C4-2B (cell line): ENCODE measurements around the gene STC2.

ENCODE experiments used
- H3K27ac ChIP-seq: fragments of 450-650 bp; 2 replicates; pipeline ENCODE4 v1.5.1; 2017
- CTCF ChIP-seq: fragments of 450-650 bp; conservative IDR thresholded peaks from 2 replicates; pipeline ENCODE4 v1.5.1; 2017; ENCODE audit warnings: mild to moderate bottlenecking
- ZFX ChIP-seq: fragments of 450-650 bp; IDR thresholded peaks from 2 replicates; pipeline ENCODE4 v1.6.1; 2017

STC2 gene

GRCh38 chr5:173331956-173332479 lies 3.8 kb upstream of the STC2 start:
- peak overlapping the region; percentile 97 for H3K27ac ChIP-seq
- TF ChIP-seq ZFX (no peak), CTCF (peak; percentile 96)

GRCh38 chr5:173331287-173331686 lies 3.1 kb upstream of the STC2 start:
- no peak for TF ChIP-seq ZFX
- no peak for TF ChIP-seq CTCF
- H3K27ac ChIP-seq, result peak overlapping the region; percentile 97

- TF ChIP-seq ZFX, result no peak
- TF ChIP-seq CTCF, result no peak
- peak overlapping the region; percentile 97 for H3K27ac ChIP-seq
Observed at GRCh38 chr5:173330338-173331206, 2.4 kb upstream of the STC2 start.

GRCh38 chr5:173329491-173330337 lies 1.5 kb upstream of the STC2 start:
- peak; percentile 60 for TF ChIP-seq CTCF
- no peak for TF ChIP-seq ZFX
- peak overlapping the region; percentile 97 for H3K27ac ChIP-seq

- peak overlapping the region; percentile 97 for H3K27ac ChIP-seq
- TF ChIP-seq CTCF (no peak), ZFX (no peak)
Observed at GRCh38 chr5:173328844-173329490, 753 bp upstream of the STC2 start.

- peak; percentile 59; the same call in 1 of the 2 replicates for TF ChIP-seq ZFX
- no peak for TF ChIP-seq CTCF
- H3K27ac ChIP-seq, result peak overlapping the region; percentile 97
Observed at GRCh38 chr5:173327084-173327947, 898 bp downstream of the STC2 start.
